K562 (cell line): Measurements from ENCODE around the gene RNF19B. TPM values are rescaled to one million over a fixed set of nuclear protein-coding genes. Genes with fewer than 3 reads are reported as not detected.

Experiments used
- ATAC-seq: fragments of 200-7000 bp; cut with Tn5 transposase; 3 replicates; pipeline ENCODE4 v1.9.1; 2020; ENCODE audit warnings: moderate library complexity
- BruUV-seq: library from RNA; stranded (reverse); fragments of 400-500 nt; replicated peaks from 2 replicates; lab custom pipeline; 2021; lab: Mats Ljungman, UMichigan
- CTCF ChIA-PET: fragments of 300-600 bp; formaldehyde crosslinking; extraction: SDS; loops from one replicate; lab custom pipeline; 2021; ENCODE audit warnings: low intra/inter-chr PET ratio; lab: Yijun Ruan, JAX
- POLR2A ChIA-PET: fragments of 300-600, 350-650 bp; sonication (Branson Sonifier 250); formaldehyde crosslinking; extraction: SDS; loops from one replicate; lab custom pipeline; 2021; ENCODE audit warnings: antibody characterized with exemption, inconsistent platforms; lab: Yijun Ruan, JAX
- DNase-seq, 4 experiments: peaks; one replicate each; pipeline versions ENCODE4 v3.0.0 to v3.0.0-alpha.2; 2011 to 2018; ENCODE audit warnings: low spot score in 3 of 4, mixed read lengths in 3 of 4; ENCODE audit errors: extremely low read depth in 1 of 4
- FAIRE-seq: peaks from 2 replicates; lab custom pipeline; 2011; peaks lifted over from hg19 to GRCh38; lab: Jason Lieb, UNC
- H2AFZ ChIP-seq: 2 replicates; pipeline ENCODE4 v1.6.0; 2011; ENCODE audit warnings: low read depth, low read length, control low read depth, inconsistent platforms
- H3K27ac ChIP-seq: fragments of 200-600 bp; 3 replicates; pipeline ENCODE4 v1.8.0; 2011; ENCODE audit warnings: low read depth, mild to moderate bottlenecking, control low read depth, inconsistent platforms, low read length, moderate library complexity, mixed read lengths; ENCODE audit errors: extremely low read depth
- H3K27me3 ChIP-seq, 2 experiments: fragments of 300-600 bp in 1 of 2; 2 replicates in 1 of 2; 3 replicates in 1 of 2; pipeline versions ENCODE4 v1.6.0 to v1.8.0; 2011; ENCODE audit warnings: inconsistent platforms in 2 of 2, low read length in 2 of 2, mild to moderate bottlenecking in 1 of 2, mixed read lengths in 1 of 2, moderate library complexity in 1 of 2; ENCODE audit not compliant: control insufficient read depth in 2 of 2, insufficient read depth in 2 of 2
- H3K36me3 ChIP-seq: fragments of 300-600 bp; 3 replicates; pipeline ENCODE4 v1.8.0; 2011; ENCODE audit warnings: mild to moderate bottlenecking, low read length, inconsistent platforms; ENCODE audit not compliant: control insufficient read depth, insufficient read depth
- H3K4me1 ChIP-seq, 2 experiments: fragments of 200-600 bp in 1 of 2; replicated peaks in 1 of 2; 2 replicates in 1 of 2; 3 replicates in 1 of 2; pipeline versions ENCODE4 v1.5.1 to v1.8.0; 2011; ENCODE audit warnings: inconsistent platforms in 2 of 2, low read length in 2 of 2, mild to moderate bottlenecking in 1 of 2, mixed read lengths in 1 of 2, moderate library complexity in 1 of 2; ENCODE audit not compliant: control insufficient read depth in 2 of 2, insufficient read depth in 2 of 2
- H3K4me2 ChIP-seq: 2 replicates; pipeline ENCODE4 v1.6.1; 2011; ENCODE audit warnings: low read length, control low read depth, inconsistent platforms, mixed read lengths; ENCODE audit not compliant: insufficient read depth
- H3K4me3 ChIP-seq: fragments of 200-600 bp; sonication (generic), shearing (Covaris generic); 2 replicates; pipeline ENCODE4 v1.5.1; 2016; ENCODE audit warnings: control low read depth, inconsistent platforms
- H3K79me2 ChIP-seq: fragments of 200-600 bp; 3 replicates; pipeline ENCODE4 v1.8.0; 2011; ENCODE audit warnings: low read length, inconsistent platforms; ENCODE audit not compliant: control insufficient read depth, insufficient read depth
- H3K9ac ChIP-seq, 2 experiments: 2 replicates each; pipeline versions ENCODE4 v1.6.0 to v1.6.1; 2011; ENCODE audit warnings: low read depth in 2 of 2, low read length in 2 of 2, control low read depth in 1 of 2, inconsistent platforms in 1 of 2, mild to moderate bottlenecking in 1 of 2, mixed read lengths in 1 of 2; ENCODE audit not compliant: insufficient read depth in 1 of 2
- H3K9me1 ChIP-seq: one replicate; pipeline ENCODE4 v1.6.0; 2011; ENCODE audit warnings: inconsistent platforms, mild to moderate bottlenecking, low read length, moderate library complexity; ENCODE audit not compliant: control insufficient read depth, insufficient read depth
- H3K9me3 ChIP-seq: replicated peaks from 2 replicates; pipeline ENCODE4 v1.5.1; 2011; ENCODE audit warnings: low read depth, low read length, inconsistent platforms; ENCODE audit not compliant: control insufficient read depth, insufficient read depth
- H4K20me1 ChIP-seq: replicated peaks from 2 replicates; pipeline ENCODE4 v1.6.1; 2011; ENCODE audit warnings: low read length, inconsistent platforms, mixed read lengths; ENCODE audit not compliant: control insufficient read depth, insufficient read depth
- ARID3A ChIP-seq: IDR thresholded peaks from 2 replicates; pipeline ENCODE4 v1.6.1; 2012; ENCODE audit warnings: low read depth, low read length, improper control_type of control experiment, borderline replicate concordance
- ATF7 ChIP-seq: fragments of 450-650 bp; IDR thresholded peaks from 2 replicates; pipeline ENCODE4 v1.7.1; 2014; ENCODE audit warnings: mild to moderate bottlenecking, moderate library complexity
- MXD1 ChIP-seq: fragments of 250-450 bp; sonication (Bioruptor Pico); IDR thresholded peaks from 2 replicates; pipeline ENCODE4 v1.8.0; 2021; ENCODE audit warnings: borderline replicate concordance, mild to moderate bottlenecking, moderate library complexity; ENCODE audit not compliant: poor library complexity, severe bottlenecking
- ZNF282 ChIP-seq: sonication (generic); formaldehyde crosslinking; IDR thresholded peaks from 2 replicates; pipeline ENCODE4 v1.8.1; 2023; ENCODE audit warnings: missing genetic modification reagents
- ZNF583 ChIP-seq: fragments of 250-450 bp; sonication (Bioruptor Pico); IDR thresholded peaks from 2 replicates; pipeline ENCODE4 v1.4.0; 2020
- ZNF717 ChIP-seq: fragments of 250-450 bp; sonication (Bioruptor Pico); IDR thresholded peaks from 2 replicates; pipeline ENCODE4 v1.5.0; 2021
- WGBS: fragments of 100-300 bp; shearing (Covaris generic); methylation state at CpG from one replicate; pipeline ENCODE4 v1.1.6; 2016; ENCODE audit warnings: low coverage, mixed read lengths; ENCODE audit not compliant: insufficient coverage; ENCODE audit errors: missing lambda C conversion rate; 5-methylcytosine and 5-hydroxymethylcytosine counted together
- in situ Hi-C: fragments of 300-500 bp; cut with MboI; formaldehyde crosslinking; loops from 4 replicates; pipeline ENCODE4 v1.15.0; 2018; ENCODE audit warnings: inconsistent platforms, mixed read lengths
- intact Hi-C: fragments of 100-400 bp; cut with micrococcal nuclease; formaldehyde crosslinking; loops from 2 replicates; pipeline ENCODE4 v1.14.2; 2022
- polyA plus RNA-seq, 8 experiments: library from polyadenylated mRNA; depleted of rRNA in 4 of 8; stranded (reverse) in 5 of 8; unstranded in 3 of 8; fragments of >200 nt; fragmentation: Nextera tagmentation in 2 of 8; fragmentation: Illumina TruSeq in 1 of 8; extraction: Ambion mirVana in 2 of 8; extraction: Trizol in 1 of 8; gene quantifications; 2 replicates each; pipeline versions ENCODE4 v1.2.1 to v1.2.3, GENCODE V29; 2011 to 2014; ENCODE audit warnings: inconsistent platforms in 1 of 8, missing spikeins in 1 of 8
- total RNA-seq, 7 experiments: library from RNA; depleted of rRNA in 6 of 7; stranded (reverse); fragments of >200 nt in 6 of 7; fragmentation: Illumina TruSeq in 2 of 7; extraction: Trizol in 2 of 7; gene quantifications; 2 replicates each; pipeline versions ENCODE4 v1.2.1 to v1.2.3, GENCODE V29; 2011 to 2021; ENCODE audit warnings: low replicate concordance in 1 of 7
- TF ChIP-seq, protein P1 (sequence below): sonication (generic); formaldehyde crosslinking; IDR thresholded peaks from 2 replicates; pipeline ENCODE4 v1.9.0; 2022; ENCODE audit warnings: mild to moderate bottlenecking, missing genetic modification reagents
- TF ChIP-seq, protein P2 (sequence below): sonication (generic); formaldehyde crosslinking; IDR thresholded peaks from 2 replicates; pipeline ENCODE4 v1.8.0; 2022; ENCODE audit warnings: mild to moderate bottlenecking, missing genetic modification reagents

RNF19B gene
- total and polyA plus RNA-seq, 9 of the 15 experiments (the other 6 are each of a cell fraction or from before 2014, with no cell fraction given) = 2.6 to 14.9 (median 10.1) TPM

DNA sequence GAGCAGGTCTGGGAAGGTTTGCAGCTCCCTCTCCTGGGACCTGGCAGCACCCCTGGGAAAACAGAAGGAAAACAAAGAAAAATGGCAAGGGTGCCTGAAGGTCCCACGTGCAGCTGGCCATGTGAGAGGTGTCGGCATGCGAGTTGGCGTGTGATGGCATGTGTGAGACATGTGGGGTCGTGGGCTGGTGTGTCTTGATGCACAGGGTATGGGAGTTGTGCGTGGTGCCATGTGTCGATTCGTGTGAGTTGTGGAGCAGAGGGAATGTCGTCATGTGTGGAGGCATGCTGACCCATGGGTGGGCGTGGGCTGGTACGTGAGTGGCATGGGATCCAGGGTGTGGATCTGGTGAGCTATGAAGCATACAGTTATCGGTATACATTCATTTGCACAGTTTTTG is 77.0 kb downstream of the RNF19B start:
- Histone ChIP-seq H4K20me1 (peaks cover 37% of the 10 kb centered on the region), H3K36me3 (no peaks in the 10 kb centered on the region), H3K9me1 (no peaks in the 10 kb centered on the region), H3K27ac (no peak overlapping the region)
- WGBS = under 1% methylated on average over 12 of the region's 12 CpGs
- no peak for ATAC-seq
- no peak for TF ChIP-seq ZNF282 (CRISPR knock-in tag)
- TF ChIP-seq, protein P1, sequence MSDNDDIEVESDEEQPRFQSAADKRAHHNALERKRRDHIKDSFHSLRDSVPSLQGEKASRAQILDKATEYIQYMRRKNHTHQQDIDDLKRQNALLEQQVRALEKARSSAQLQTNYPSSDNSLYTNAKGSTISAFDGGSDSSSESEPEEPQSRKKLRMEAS (CRISPR knock-in tag) = 0 out of 2 replicates have a peak, but pooled peaks have one; percentile 21
- TF ChIP-seq, all 486 proteins: peak for 1
- FAIRE-seq (no peak), DNase-seq (no peak)
- BruUV-seq = no TSS peak
- POLR2A ChIA-PET = no interaction called here
- Histone ChIP-seq H3K9ac (no peak overlapping the region), H3K79me2 (no peaks in the 10 kb centered on the region), H2AFZ (no peak overlapping the region), H3K4me2 (no peak overlapping the region), H3K27me3 (peaks cover 10 to 60% of the 10 kb centered on the region in 2 experiments; a peak in 4 of 5 replicates), H3K4me3 (no peak overlapping the region), H3K9me3 (no peaks in the 10 kb centered on the region), H3K4me1 (peaks cover 4 to 26% of the 10 kb centered on the region in 2 experiments; a peak in 4 of 5 replicates)
- CTCF ChIA-PET = interaction anchor here (1.1 to 1.2 kb wide), 2 partner anchors 11 to 487 kb away, joined by 3 to 4 read pairs; no protein-coding TSS in a partner anchor
- in situ Hi-C loops = loop anchor here (25.0 kb wide), 1 partner anchor 725 kb away; no protein-coding TSS in a partner anchor
- intact Hi-C loops = no loop called here

GRCh38 chr1:32886828-32887414 is 77.7 kb downstream of the RNF19B start:
- intact Hi-C loops (no loop called here), in situ Hi-C loops (loop anchor here (25.0 kb wide), 1 partner anchor 725 kb away; no protein-coding TSS in a partner anchor)
- Histone ChIP-seq H3K9me3 (no peaks in the 10 kb centered on the region), H4K20me1 (peaks cover 36% of the 10 kb centered on the region), H3K9me1 (no peaks in the 10 kb centered on the region), H3K4me2 (no peak overlapping the region), H3K4me3 (no peak overlapping the region), H3K27me3 (peaks cover 9 to 57% of the 10 kb centered on the region in 2 experiments; a peak in 4 of 5 replicates), H3K9ac (no peak overlapping the region), H2AFZ (no peak overlapping the region), H3K36me3 (no peaks in the 10 kb centered on the region), H3K4me1 (peaks cover 0 to 25% of the 10 kb centered on the region in 2 experiments; a peak in 3 of 5 replicates), H3K27ac (no peak overlapping the region; the same call in 2 of the 3 replicates), H3K79me2 (no peaks in the 10 kb centered on the region)
- ChIA-PET CTCF (interaction anchor here (1.1 to 1.2 kb wide), 3 partner anchors 10 to 486 kb away, joined by 3 to 4 read pairs (median 3); no protein-coding TSS in a partner anchor), POLR2A (interaction anchor here (1.2 kb wide), 1 partner anchor 10 kb away, joined by 3 read pairs; no protein-coding TSS in a partner anchor)
- no peak for DNase-seq
- ATAC-seq = no peak; the same call in 2 of the 3 replicates
- no peak for FAIRE-seq
- BruUV-seq = no TSS peak
- WGBS = 23% methylated on average over 17 of the region's 19 CpGs
- TF ChIP-seq, protein P2, sequence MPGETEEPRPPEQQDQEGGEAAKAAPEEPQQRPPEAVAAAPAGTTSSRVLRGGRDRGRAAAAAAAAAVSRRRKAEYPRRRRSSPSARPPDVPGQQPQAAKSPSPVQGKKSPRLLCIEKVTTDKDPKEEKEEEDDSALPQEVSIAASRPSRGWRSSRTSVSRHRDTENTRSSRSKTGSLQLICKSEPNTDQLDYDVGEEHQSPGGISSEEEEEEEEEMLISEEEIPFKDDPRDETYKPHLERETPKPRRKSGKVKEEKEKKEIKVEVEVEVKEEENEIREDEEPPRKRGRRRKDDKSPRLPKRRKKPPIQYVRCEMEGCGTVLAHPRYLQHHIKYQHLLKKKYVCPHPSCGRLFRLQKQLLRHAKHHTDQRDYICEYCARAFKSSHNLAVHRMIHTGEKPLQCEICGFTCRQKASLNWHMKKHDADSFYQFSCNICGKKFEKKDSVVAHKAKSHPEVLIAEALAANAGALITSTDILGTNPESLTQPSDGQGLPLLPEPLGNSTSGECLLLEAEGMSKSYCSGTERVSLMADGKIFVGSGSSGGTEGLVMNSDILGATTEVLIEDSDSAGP (CRISPR knock-in tag) = 0 out of 2 replicates have a peak, but pooled peaks have one; percentile 6
- TF ChIP-seq MXD1 (CRISPR knock-in tag) (no peak), ARID3A (no peak), ATF7 (no peak), ZNF583 (CRISPR knock-in tag) (no peak), ZNF717 (CRISPR knock-in tag) (no peak)
